Suprapubic skin (tissue), 4 donors: ENCODE results near the gene DGKB. TPM values are rescaled to one million over a fixed set of nuclear protein-coding genes. Genes with fewer than 3 reads are reported as not detected.

Experiments
- DNase-seq, 2 donors: peaks; one replicate each; pipeline ENCODE4 v3.0.0-alpha.2; 2019; ENCODE audit warnings: low spot score in 2 of 2
- H3K27ac ChIP-seq: fragments of 200-600 bp; sonication (generic); one replicate; pipeline ENCODE4 v1.5.1; 2019
- H3K27me3 ChIP-seq: fragments of 200-600 bp; sonication (generic); one replicate; pipeline ENCODE4 v1.5.1; 2019
- H3K36me3 ChIP-seq: fragments of 200-600 bp; sonication (generic); one replicate; pipeline ENCODE4 v1.5.1; 2019
- H3K4me1 ChIP-seq: fragments of 200-600 bp; sonication (generic); one replicate; pipeline ENCODE4 v1.5.1; 2019
- H3K4me3 ChIP-seq: fragments of 200-600 bp; sonication (generic); one replicate; pipeline ENCODE4 v1.5.1; 2019; ENCODE audit warnings: mild to moderate bottlenecking
- H3K9me3 ChIP-seq: fragments of 200-600 bp; sonication (generic); one replicate; pipeline ENCODE4 v1.5.1; 2019
- EP300 ChIP-seq: sonication (generic); formaldehyde crosslinking; IDR thresholded peaks from one replicate; pipeline ENCODE4 v1.6.1; 2017; ENCODE audit warnings: antibody characterized with exemption
- POLR2A ChIP-seq, 2 donors: fragments of 450-650 bp; IDR thresholded peaks; one replicate each; pipeline ENCODE4 v1.6.1; 2017; ENCODE audit warnings: antibody characterized with exemption in 2 of 2, mild to moderate bottlenecking in 2 of 2, moderate library complexity in 2 of 2
- POLR2AphosphoS5 ChIP-seq, 3 donors: sonication (generic); formaldehyde crosslinking; IDR thresholded peaks; one replicate each; pipeline ENCODE4 v1.6.1; 2017; ENCODE audit warnings: antibody characterized with exemption in 3 of 3
- WGBS: methylation state at CpG from one replicate; pipeline ENCODE4 v1.1.5; 2018; 5-methylcytosine and 5-hydroxymethylcytosine counted together
- total RNA-seq, 4 donors: library from RNA; depleted of rRNA; stranded (reverse); fragments of >200 nt; gene quantifications; one replicate each; pipeline ENCODE4 v1.1.0, GENCODE V29; 2016
- TF ChIP-seq, protein P1 (sequence below), 2 donors: fragments of 200-600 bp in 1 of 2; fragments of 450-650 bp in 1 of 2; sonication (generic) in 1 of 2; IDR thresholded peaks; one replicate each; pipeline ENCODE4 v1.5.1; 2016 to 2019; ENCODE audit warnings: antibody characterized with exemption in 2 of 2, mild to moderate bottlenecking in 1 of 2, moderate library complexity in 1 of 2

Gene DGKB
- total RNA-seq, 4 donors from 2014 or later: 0.17 to 0.30 TPM; not detected in 2

DNA sequence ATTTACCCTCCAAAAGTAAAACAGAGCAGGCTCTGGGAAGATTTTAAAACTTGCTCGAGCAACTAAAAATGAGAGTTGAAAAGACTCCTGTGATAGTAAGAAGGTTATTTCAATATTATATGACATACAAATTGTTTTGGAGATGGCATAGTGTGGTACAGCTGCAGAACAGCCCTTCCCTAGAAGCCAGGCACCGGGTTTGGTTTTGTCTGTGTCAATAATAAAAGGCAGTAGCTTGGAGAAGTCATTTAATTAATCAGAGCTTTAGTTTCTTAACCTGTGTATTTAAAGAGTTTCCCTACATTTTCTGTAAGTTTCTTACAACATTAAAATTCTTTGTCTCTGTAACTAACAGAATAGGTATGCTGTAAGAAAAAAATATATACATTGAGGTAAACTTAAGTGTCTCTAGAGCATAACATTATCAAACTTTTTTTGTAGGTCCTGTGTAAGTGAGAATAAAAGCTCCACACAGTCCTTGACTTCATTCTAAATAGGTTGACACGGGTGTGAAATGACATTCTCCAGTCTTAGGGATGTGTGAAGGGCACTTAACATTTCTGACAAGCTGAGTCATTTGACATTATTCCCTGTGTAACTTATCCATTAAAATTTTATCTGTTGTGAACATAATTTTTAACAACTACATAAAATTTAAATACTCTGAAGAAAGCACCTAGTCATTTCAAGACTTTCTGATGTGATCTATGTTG is 488.1 kb downstream of the DGKB start:
- TF ChIP-seq POLR2AphosphoS5 (IDR thresholded peaks at IDR 0.05) (no peak), EP300 (no peak), POLR2A (IDR thresholded peaks at IDR 0.05) (no peak)
- TF ChIP-seq, protein P1, sequence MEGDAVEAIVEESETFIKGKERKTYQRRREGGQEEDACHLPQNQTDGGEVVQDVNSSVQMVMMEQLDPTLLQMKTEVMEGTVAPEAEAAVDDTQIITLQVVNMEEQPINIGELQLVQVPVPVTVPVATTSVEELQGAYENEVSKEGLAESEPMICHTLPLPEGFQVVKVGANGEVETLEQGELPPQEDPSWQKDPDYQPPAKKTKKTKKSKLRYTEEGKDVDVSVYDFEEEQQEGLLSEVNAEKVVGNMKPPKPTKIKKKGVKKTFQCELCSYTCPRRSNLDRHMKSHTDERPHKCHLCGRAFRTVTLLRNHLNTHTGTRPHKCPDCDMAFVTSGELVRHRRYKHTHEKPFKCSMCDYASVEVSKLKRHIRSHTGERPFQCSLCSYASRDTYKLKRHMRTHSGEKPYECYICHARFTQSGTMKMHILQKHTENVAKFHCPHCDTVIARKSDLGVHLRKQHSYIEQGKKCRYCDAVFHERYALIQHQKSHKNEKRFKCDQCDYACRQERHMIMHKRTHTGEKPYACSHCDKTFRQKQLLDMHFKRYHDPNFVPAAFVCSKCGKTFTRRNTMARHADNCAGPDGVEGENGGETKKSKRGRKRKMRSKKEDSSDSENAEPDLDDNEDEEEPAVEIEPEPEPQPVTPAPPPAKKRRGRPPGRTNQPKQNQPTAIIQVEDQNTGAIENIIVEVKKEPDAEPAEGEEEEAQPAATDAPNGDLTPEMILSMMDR (IDR thresholded peaks at IDR 0.05): no peak
- no peak for DNase-seq
- Histone ChIP-seq H3K9me3 (no peaks in the 10 kb centered on the region), H3K36me3 (no peaks in the 10 kb centered on the region), H3K27ac (no peak overlapping the region), H3K4me3 (no peak overlapping the region), H3K27me3 (no peaks in the 10 kb centered on the region), H3K4me1 (no peaks in the 10 kb centered on the region)
- 69% methylated on average over 3 of the region's 3 CpGs for whole genome bisulfite sequencing

DNA sequence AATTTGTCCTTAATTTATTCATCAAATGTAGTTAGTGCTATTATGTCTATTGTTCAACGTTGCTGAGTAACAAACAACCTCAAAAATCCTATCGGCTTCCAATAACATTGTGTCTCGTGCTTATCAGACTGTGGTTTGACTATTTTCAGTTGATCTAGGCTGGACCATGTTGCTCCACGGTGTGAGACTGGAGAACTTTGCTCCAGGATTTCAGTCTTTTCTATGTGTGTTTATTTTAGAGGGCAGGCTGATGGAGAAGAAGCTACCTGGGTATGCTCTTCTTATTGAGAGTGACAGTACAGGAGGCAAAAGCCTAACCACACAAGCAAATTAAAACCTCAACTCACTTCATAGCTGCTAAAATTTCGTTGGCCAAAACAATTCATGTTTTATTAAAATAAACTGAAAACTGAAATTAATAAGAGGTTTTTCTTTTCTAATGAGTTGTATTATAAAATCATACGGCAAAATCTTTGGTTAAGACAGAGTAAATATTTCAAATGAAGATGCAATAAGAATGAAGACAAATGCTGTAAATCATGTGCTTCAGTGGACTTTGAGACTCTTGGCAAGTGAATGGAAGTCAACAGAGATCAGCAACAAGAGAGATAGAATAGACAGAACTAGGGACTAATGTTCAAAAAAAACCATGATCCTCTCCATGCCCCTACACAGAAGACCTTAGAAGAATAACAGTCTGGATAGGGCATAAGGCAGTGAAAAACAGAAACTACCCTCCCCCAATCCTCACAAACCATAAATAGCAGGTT is 495.1 kb downstream of the DGKB start:
- 70% methylated on average over 6 of the region's 6 CpGs for WGBS
- Histone ChIP-seq H3K36me3 (no peaks in the 10 kb centered on the region), H3K4me3 (no peak overlapping the region), H3K4me1 (no peaks in the 10 kb centered on the region), H3K27me3 (no peaks in the 10 kb centered on the region), H3K27ac (no peak overlapping the region), H3K9me3 (no peaks in the 10 kb centered on the region)
- DNase-seq: no peak
- TF ChIP-seq POLR2A (IDR thresholded peaks at IDR 0.05) (no peak), POLR2AphosphoS5 (IDR thresholded peaks at IDR 0.05) (no peak), EP300 (no peak)
- TF ChIP-seq, protein P1 (IDR thresholded peaks at IDR 0.05): no peak

DNA sequence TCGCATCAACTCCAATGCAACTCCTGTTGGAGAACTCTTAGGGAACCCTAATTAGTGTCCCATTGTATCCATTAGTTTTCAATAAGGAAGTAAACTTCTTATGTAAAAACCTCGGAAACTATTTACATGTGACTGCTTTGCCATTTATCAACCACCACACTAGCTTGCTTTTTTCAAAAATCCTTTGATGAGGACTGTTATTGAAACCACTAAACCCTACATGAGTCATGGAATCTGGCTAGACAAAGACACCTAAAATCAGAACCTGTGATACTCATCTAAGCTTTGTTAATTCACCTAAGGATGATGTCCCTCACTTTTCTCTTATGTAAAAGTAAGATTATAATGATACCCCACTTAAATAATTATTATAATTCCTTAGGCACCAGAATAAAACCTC is 499.0 kb downstream of the DGKB start:
- 74% methylated on average over 2 of the region's 2 CpGs for WGBS
- DNase-seq: no peak
- H3K27ac ChIP-seq: no peak overlapping the region
- H3K4me3 ChIP-seq: no peak overlapping the region
- H3K36me3 ChIP-seq: no peaks in the 10 kb centered on the region
- H3K9me3 ChIP-seq: no peaks in the 10 kb centered on the region
- no peaks in the 10 kb centered on the region for H3K4me1 ChIP-seq
- no peaks in the 10 kb centered on the region for H3K27me3 ChIP-seq
- TF ChIP-seq POLR2AphosphoS5 (IDR thresholded peaks at IDR 0.05) (no peak), POLR2A (IDR thresholded peaks at IDR 0.05) (no peak), EP300 (no peak)
- TF ChIP-seq, protein P1 (IDR thresholded peaks at IDR 0.05): no peak

DNA sequence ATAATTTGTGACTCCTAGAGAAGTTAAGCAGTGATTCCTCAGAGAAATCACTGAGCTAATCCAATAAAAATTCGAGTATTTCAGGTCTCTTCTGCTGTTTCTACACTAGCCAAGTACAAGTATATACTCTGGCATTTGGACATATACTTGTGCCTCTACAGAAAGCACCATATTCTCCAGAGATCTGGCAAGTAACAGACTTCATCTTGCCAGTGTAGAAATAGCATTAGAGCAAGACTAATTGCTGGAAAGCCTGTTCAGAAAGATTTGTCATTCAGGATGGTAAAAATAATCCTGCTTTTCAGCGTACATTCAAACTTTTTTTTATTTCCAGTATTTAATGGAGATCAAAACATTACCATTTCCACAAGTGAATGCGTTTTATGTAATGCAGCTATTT is 502.3 kb downstream of the DGKB start:
- DNase-seq: no peak
- H3K27me3 ChIP-seq: no peaks in the 10 kb centered on the region
- WGBS: 26% methylated on average over 3 of the region's 3 CpGs
- TF ChIP-seq, protein P1 (IDR thresholded peaks at IDR 0.05): no peak
- TF ChIP-seq EP300 (no peak), POLR2AphosphoS5 (IDR thresholded peaks at IDR 0.05) (no peak), POLR2A (IDR thresholded peaks at IDR 0.05) (no peak)
- no peaks in the 10 kb centered on the region for H3K36me3 ChIP-seq
- H3K27ac ChIP-seq: no peak overlapping the region
- H3K4me3 ChIP-seq: no peak overlapping the region
- H3K9me3 ChIP-seq: no peaks in the 10 kb centered on the region
- no peaks in the 10 kb centered on the region for H3K4me1 ChIP-seq

DNA sequence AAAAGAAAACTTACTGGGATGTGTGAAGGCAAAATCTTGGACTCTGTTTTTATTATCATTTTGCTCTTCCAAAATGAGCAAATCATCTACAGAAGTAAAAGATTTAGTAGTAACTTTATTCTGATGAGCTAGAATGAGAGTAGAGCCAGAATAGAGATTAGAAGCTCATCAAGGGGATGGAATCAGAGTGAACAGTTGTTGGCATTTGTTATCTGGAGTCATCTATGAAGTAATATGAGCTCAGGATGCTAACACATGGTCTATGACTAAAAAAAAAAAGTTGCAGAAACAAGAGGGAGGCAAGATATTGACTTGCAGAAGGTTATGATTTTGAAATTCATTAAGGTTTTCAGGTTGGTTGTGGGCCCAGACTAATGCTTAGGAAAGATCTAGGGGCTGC is 504.0 kb downstream of the DGKB start:
- no peaks in the 10 kb centered on the region for H3K36me3 ChIP-seq
- DNase-seq: no peak
- H3K4me3 ChIP-seq: no peak overlapping the region
- no peaks in the 10 kb centered on the region for H3K27me3 ChIP-seq
- H3K4me1 ChIP-seq: no peaks in the 10 kb centered on the region
- no peak for TF ChIP-seq POLR2A (IDR thresholded peaks at IDR 0.05)
- TF ChIP-seq EP300: no peak
- no peak for TF ChIP-seq POLR2AphosphoS5 (IDR thresholded peaks at IDR 0.05)
- TF ChIP-seq, protein P1 (IDR thresholded peaks at IDR 0.05): no peak
- no peaks in the 10 kb centered on the region for H3K9me3 ChIP-seq
- H3K27ac ChIP-seq: no peak overlapping the region
